ENCODE data around the gene RPTOR. TPM values are rescaled to one million over a fixed set of nuclear protein-coding genes. Genes with fewer than 3 reads are reported as not detected.

RPTOR gene
- polyA plus RNA-seq, 1 of the 3 experiments (the other 2 are of a cell fraction), result 14.9 TPM

- CTCF ChIA-PET, result no interaction called here
- no peak overlapping the region for H2AFZ ChIP-seq (ENCODE audit: low read depth)
- no peak overlapping the region for H3K27ac ChIP-seq (ENCODE audit: low read depth in 2 of 2, low read length in 1 of 2)
- H3F3A ChIP-seq (replicated peaks; ENCODE audit: insufficient read depth), result peaks cover 7% of the 10 kb centered on the region
- no peaks in the 10 kb centered on the region for H3K27me3 ChIP-seq (ENCODE audit: insufficient read depth)
- H3K9me2 ChIP-seq, result no peaks in the 10 kb centered on the region
- no peaks in the 10 kb centered on the region for H4K20me1 ChIP-seq (ENCODE audit: insufficient read depth)
- TF ChIP-seq EZH2phosphoT487 (IDR thresholded peaks at IDR 0.05; ENCODE audit: borderline replicate concordance, low read depth) (no peak), SMC3 (IDR thresholded peaks at IDR 0.05; ENCODE audit: low read depth, low read length) (no peak), USF2 (IDR thresholded peaks at IDR 0.05; ENCODE audit: borderline replicate concordance, low read depth, low read length) (no peak), NRF1 (IDR thresholded peaks at IDR 0.05; ENCODE audit: low read depth, low read length) (no peak), FOXJ3 (CRISPR knock-in tag; IDR thresholded peaks at IDR 0.05) (no peak), MXI1 (IDR thresholded peaks at IDR 0.05; ENCODE audit: low read depth, low read length) (no peak), RCOR1 (IDR thresholded peaks at IDR 0.05; ENCODE audit: low read length) (no peak), POLR2AphosphoS5 (IDR thresholded peaks at IDR 0.05; ENCODE audit: low read depth, low read length) (no peak), IRF3 (IDR thresholded peaks at IDR 0.05; ENCODE audit: low read depth, low read length) (no peak), NFIC (IDR thresholded peaks at IDR 0.05; ENCODE audit: borderline replicate concordance) (no peak), GABPA (IDR thresholded peaks at IDR 0.05; ENCODE audit: low read depth) (no peak), CHD2 (IDR thresholded peaks at IDR 0.05; ENCODE audit: low read length, partially characterized antibody) (no peak), RAD21 (IDR thresholded peaks at IDR 0.05; ENCODE audit: low read length) (no peak), RXRA (IDR thresholded peaks at IDR 0.05; ENCODE audit: borderline replicate concordance, low read depth) (no peak)
- TF ChIP-seq, protein P1, sequence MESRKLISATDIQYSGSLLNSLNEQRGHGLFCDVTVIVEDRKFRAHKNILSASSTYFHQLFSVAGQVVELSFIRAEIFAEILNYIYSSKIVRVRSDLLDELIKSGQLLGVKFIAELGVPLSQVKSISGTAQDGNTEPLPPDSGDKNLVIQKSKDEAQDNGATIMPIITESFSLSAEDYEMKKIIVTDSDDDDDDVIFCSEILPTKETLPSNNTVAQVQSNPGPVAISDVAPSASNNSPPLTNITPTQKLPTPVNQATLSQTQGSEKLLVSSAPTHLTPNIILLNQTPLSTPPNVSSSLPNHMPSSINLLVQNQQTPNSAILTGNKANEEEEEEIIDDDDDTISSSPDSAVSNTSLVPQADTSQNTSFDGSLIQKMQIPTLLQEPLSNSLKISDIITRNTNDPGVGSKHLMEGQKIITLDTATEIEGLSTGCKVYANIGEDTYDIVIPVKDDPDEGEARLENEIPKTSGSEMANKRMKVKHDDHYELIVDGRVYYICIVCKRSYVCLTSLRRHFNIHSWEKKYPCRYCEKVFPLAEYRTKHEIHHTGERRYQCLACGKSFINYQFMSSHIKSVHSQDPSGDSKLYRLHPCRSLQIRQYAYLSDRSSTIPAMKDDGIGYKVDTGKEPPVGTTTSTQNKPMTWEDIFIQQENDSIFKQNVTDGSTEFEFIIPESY (IDR thresholded peaks at IDR 0.05; ENCODE audit: borderline replicate concordance, low read depth), result no peak
- POLR2A ChIA-PET, result no interaction called here
- no peaks in the 10 kb centered on the region for H3K9me3 ChIP-seq
- no peak overlapping the region for H3K4me2 ChIP-seq
- WGBS (ENCODE audit: low lambda C conversion rate), result 90% methylated on average over 16 of the region's 16 CpGs
- no peak for DNase-seq
- H3K4me3 ChIP-seq (ENCODE audit: low read depth in 2 of 2, low read length in 1 of 2), result no peak overlapping the region
- no peak overlapping the region for H3K9ac ChIP-seq
- H3K36me3 ChIP-seq (replicated peaks in 1 of 2; ENCODE audit: control insufficient read depth in 1 of 2, insufficient read depth in 2 of 2, low read length in 1 of 2), result peaks cover 0 to 10% of the 10 kb centered on the region in 2 experiments
- H3K4me1 ChIP-seq (ENCODE audit: control insufficient read depth in 1 of 2, insufficient read depth in 2 of 2, low read depth in 1 of 2, low read length in 1 of 2), result peaks cover 9 to 18% of the 10 kb centered on the region in 2 experiments; a peak in 3 of 4 replicates
- no peaks in the 10 kb centered on the region for H3K79me2 ChIP-seq (ENCODE audit: insufficient read depth)
Observed at GRCh38 chr17:80853076-80853475, 308.4 kb downstream of the RPTOR start.
